Nephron progenitor cell (in vitro differentiated cells): ENCODE data around the gene PIK3CD.

Source experiments
- DNase-seq: peaks from one replicate; pipeline ENCODE4 v3.0.0; 2021
- H3K27ac Mint-ChIP-seq: 2 replicates; pipeline ENCODE4 v1.8.0; 2021; ENCODE audit warnings: mild to moderate bottlenecking, moderate library complexity, mixed read lengths
- H3K27me3 Mint-ChIP-seq: 2 replicates; pipeline ENCODE4 v1.8.0; 2021; ENCODE audit warnings: mild to moderate bottlenecking, low read depth, mixed read lengths; ENCODE audit not compliant: poor library complexity
- H3K36me3 Mint-ChIP-seq: 2 replicates; pipeline ENCODE4 v1.8.0; 2021; ENCODE audit warnings: low read depth, mixed read lengths
- H3K4me1 Mint-ChIP-seq: 2 replicates; pipeline ENCODE4 v1.8.0; 2021; ENCODE audit warnings: mixed read lengths
- H3K4me3 Mint-ChIP-seq: 2 replicates; pipeline ENCODE4 v1.8.0; 2021; ENCODE audit warnings: mild to moderate bottlenecking, moderate library complexity, mixed read lengths
- H3K9me3 Mint-ChIP-seq: 2 replicates; pipeline ENCODE4 v1.8.0; 2021; ENCODE audit warnings: mild to moderate bottlenecking, moderate library complexity, mixed read lengths
- CTCF ChIP-seq: fragments of 200-600 bp; sonication (generic); IDR thresholded peaks from 2 replicates; pipeline ENCODE4 v1.5.0; 2021; ENCODE audit warnings: antibody characterized with exemption

PIK3CD gene

GRCh38 chr1:9767964-9768668, 116.6 kb downstream of the PIK3CD start:
- peaks cover 49% of the 10 kb centered on the region for H3K36me3 Mint-ChIP-seq
- no peaks in the 10 kb centered on the region for H3K27me3 Mint-ChIP-seq
- peaks cover 5% of the 10 kb centered on the region for H3K4me1 Mint-ChIP-seq
- H3K9me3 Mint-ChIP-seq = no peaks in the 10 kb centered on the region
- TF ChIP-seq CTCF = no peak
- no peak for DNase-seq
- no peak overlapping the region for H3K27ac Mint-ChIP-seq
- H3K4me3 Mint-ChIP-seq = no peak overlapping the region

GRCh38 chr1:9768983-9769382, 117.5 kb downstream of the PIK3CD start:
- Mint-ChIP-seq H3K27me3 (no peaks in the 10 kb centered on the region), H3K4me3 (no peak overlapping the region), H3K36me3 (peaks cover 46% of the 10 kb centered on the region), H3K9me3 (no peaks in the 10 kb centered on the region), H3K27ac (no peak overlapping the region), H3K4me1 (peaks cover 5% of the 10 kb centered on the region)
- TF ChIP-seq CTCF = no peak
- DNase-seq = no peak

DNA sequence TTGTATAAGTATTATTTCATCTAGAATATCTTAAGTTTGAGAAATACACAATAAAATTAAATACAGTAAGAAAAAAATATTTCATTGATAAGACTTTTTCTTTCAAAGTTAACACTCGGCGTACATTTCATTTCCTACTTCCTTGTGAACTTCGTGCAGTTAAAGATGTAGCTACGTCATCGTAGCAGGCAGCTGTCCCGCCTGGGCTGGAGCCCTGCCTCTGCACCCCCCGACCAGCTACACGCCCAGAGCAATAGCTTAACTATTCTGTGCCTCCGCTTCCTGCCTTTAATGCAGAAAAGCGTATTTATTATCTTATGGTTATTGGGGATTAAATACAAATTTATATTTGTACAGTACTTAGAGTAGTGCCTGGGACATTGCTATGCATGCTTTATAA, 118.8 kb downstream of the PIK3CD start:
- H3K4me1 Mint-ChIP-seq = no peaks in the 10 kb centered on the region
- H3K9me3 Mint-ChIP-seq = no peaks in the 10 kb centered on the region
- no peak for TF ChIP-seq CTCF

DNA sequence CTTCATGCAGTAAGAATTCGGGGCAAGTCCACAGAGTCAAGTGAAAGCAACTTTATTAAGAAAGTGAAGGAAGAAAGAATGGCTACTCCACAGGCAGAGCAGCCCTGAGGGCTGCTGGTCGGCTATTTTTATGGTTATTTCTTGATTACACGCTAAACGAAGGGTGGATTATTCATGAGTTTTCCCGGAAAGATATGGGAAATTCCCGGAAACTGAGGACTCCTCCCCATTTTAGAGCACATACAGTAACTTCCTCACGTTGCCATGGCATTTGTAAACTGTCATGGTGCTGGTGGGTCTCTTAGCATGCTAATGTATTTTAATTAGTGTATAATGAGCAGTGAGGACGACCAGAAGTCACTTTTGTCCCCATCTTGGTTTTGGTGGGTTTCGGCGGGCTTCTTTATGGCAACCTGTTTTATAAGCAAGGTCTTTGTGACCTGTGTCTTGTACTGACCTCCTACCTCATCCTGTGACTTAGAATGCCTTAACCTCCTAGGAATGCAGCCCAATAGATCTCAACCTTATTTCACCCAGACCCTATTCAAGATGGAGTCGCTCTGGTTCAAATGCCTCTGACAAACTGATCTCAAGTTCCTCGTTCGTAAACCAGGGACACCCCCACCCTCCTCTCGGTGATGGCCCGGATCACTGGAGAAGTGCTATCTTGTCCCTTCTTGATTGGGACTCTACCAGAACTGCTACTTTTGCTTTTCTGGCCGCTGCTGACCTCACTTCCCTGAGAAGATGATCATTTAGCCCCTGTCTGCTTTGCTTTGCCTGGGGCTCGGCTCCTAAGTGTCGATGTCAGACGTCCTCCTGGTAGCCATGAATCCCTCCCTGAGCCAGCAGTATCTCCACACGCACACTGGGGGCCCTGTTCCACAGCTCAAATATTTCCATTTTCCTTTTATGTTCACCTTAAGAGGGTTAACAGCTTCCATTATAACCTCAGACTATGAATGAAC, 123.5 kb downstream of the PIK3CD start:
- H3K4me1 Mint-ChIP-seq = peaks cover 10% of the 10 kb centered on the region
- H3K4me3 Mint-ChIP-seq = no peak overlapping the region

More for the DNA sequence above, 118.8 kb downstream of the PIK3CD start:
- H3K4me3 Mint-ChIP-seq = no peak overlapping the region
- H3K27ac Mint-ChIP-seq = no peak overlapping the region
- H3K27me3 Mint-ChIP-seq = no peaks in the 10 kb centered on the region
- DNase-seq = no peak
- H3K36me3 Mint-ChIP-seq = peaks cover 48% of the 10 kb centered on the region

GRCh38 chr1:9776685-9777084, 125.2 kb downstream of the PIK3CD start:
- no peak overlapping the region for H3K27ac Mint-ChIP-seq
- peaks cover 10% of the 10 kb centered on the region for H3K4me1 Mint-ChIP-seq
- TF ChIP-seq CTCF = no peak
- H3K27me3 Mint-ChIP-seq = no peaks in the 10 kb centered on the region
- H3K4me3 Mint-ChIP-seq = no peak overlapping the region
- no peak for DNase-seq
- peaks cover 52% of the 10 kb centered on the region for H3K36me3 Mint-ChIP-seq
- peaks cover 3% of the 10 kb centered on the region for H3K9me3 Mint-ChIP-seq

More for the DNA sequence above, 123.5 kb downstream of the PIK3CD start:
- Mint-ChIP-seq H3K27ac (peak overlapping the region; percentile 86), H3K36me3 (peaks cover 54% of the 10 kb centered on the region), H3K27me3 (no peaks in the 10 kb centered on the region), H3K9me3 (peaks cover 3% of the 10 kb centered on the region)
- DNase-seq = no peak
- no peak for TF ChIP-seq CTCF
